Stimulated activated CD8-positive, alpha-beta memory T cell treated with anti-CD3 and anti-CD28 coated beads, Interleukin-7, amount 100 ng/mL, for 48 hours (primary cell): ENCODE measurements around the gene TAOK3.
"Not testable (repeated sequence)": the region's sequence is repeated elsewhere in the genome, so short reads cannot be mapped to it uniquely, and the experiment has no call there.

Source experiments
- DNase-seq, 2 donors: peaks; one replicate each; pipeline ENCODE4 v3.0.0-alpha.2; 2020; ENCODE audit warnings: low read depth in 1 of 2; ENCODE audit errors: extremely low read depth in 1 of 2

Gene TAOK3

GRCh38 chr12:118372541-118373495, at the start of gene TAOK3:
Gene TAOK3 (minus strand): TSS chr12:118372907. CDS start chr12:118255567, 117,340 bp downstream.
- DNase-seq, result peak; percentile 91 to 97

- DNase-seq, result no peak
Observed at GRCh38 chr12:118420673-118421072, 48.0 kb upstream of the TAOK3 start.

DNA sequence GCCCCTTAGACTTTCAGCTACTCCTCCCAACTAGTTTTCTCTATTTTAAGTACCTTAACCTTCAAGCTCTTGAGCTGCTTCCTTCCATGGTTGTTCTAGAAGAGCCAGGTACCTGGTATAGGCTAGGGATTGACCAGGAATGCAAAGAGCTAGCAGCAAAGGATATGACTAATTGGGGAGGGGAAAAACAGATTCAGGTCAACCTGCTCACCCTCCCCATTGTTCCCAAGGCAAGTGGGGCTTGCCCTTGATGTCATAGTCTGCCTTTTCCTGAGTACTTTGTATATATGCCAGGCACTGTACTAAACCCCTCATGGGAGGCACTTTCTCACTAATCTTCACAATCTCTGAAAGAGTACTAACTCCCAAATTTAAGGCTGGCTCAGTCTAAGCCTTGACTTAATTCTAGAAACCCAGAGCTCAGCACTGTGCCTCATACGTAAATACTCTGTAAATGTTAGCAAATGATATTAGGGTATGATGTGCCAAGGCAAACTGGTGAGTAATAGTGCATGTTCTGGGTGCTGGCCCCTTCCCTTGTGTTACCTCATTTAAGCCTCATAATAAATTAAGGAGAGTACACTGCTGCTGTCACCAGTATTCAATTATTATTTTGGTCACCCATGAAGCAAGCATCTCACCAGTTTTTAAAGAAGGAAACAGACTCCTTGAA, 45.8 kb upstream of the TAOK3 start:
- DNase-seq, result no peak

DNA sequence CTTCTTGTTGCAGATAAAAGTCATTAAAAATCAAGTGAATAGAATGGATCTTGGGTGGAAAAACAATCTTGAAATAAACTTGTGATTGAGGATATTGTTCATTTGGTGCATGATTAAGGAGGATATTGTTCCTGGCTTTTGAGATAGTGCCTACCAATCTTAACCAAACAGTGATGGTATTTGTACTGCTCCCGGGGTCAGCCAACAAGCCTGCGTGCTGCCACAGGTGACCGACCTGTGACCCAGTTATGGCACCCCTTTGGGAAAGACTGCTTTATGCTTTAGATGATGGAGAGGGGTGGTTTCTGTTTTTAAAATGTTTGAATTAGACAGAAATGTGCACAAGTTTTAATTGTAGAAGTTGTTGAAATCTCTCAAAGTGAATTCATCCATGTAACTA, 45.2 kb upstream of the TAOK3 start:
- no peak for DNase-seq

DNA sequence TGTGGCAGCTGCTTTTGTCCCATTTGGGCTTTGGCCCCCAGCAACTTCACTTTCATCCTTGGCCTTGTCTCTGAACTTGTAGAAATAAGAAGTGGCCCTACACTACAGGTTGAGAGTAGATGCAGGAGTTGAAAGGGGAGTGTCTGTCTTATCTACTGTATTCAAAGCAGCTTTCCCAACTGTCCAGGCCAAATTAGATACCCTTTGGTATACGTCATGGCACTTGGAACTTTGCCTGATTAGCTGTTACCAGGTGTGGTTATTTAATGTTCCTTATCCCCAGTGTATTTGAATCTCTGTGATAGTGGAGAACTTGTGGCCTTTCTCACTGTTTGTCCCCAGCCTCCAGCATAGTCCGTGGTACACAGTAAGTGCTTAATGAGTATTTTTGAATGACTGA, 37.1 kb upstream of the TAOK3 start:
- no peak for DNase-seq

DNA sequence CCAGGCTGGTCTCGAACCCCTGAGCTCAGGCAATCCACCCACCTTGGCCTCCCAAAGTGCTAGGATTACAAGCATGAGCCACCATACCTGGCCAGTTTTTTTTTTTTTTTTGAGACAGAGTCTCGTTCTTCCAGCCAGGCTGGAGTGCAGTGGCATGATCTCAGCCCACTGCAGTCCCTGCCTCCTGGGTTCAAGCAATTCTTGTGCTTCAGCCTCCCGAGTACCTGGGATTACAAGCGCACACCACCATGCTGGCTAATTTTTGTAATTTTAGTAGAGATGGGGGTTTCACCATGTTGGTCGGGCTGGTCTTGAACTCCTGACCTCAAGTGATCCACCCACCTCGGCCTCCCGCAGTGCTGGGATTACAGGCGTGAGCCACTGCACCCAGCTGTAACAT, 35.5 kb upstream of the TAOK3 start:
- DNase-seq, result not testable (repeated sequence)

- DNase-seq, result peak in 1 of 2 donors; percentile 16
Observed at GRCh38 chr12:118404876-118405521, 32.3 kb upstream of the TAOK3 start.

DNA sequence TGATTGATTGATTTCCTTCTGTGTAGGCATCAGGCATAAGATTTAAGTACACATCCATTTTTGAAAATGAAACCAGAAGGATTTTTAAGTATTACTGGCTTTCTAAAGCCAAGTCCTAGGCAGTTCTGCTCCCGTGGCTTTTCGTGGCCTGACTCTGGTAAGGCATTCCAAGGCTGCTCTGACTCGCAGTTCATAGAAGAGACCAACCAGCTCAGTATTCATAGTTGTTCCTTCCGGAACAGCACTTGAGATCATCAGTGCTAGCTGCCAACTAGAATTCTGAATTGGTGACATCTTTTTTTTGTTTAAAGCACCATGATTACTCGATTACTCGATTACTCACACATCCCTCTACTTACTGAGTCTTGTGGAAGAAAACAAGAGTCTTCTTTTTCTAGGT, 29.5 kb upstream of the TAOK3 start:
- no peak for DNase-seq

DNA sequence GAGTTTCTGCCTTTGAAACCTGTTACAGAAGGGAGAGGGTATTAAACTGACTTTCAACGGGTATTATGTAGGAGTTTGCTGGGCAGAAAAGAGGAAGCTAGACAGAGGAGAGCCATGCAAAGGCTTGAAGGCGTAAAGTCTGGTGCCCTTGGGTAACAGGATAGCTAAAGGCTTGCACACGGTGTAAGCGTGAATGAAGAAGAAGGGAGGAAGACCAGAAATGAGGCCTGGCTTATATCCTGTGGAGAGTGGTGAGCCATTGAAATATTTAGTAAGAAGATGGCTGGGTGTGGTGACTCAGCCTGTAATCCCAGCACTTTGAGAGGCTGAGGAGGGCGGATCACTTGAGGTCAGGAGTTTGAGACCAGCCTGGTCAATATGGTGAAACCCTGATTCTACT, 26.2 kb upstream of the TAOK3 start:
- no peak for DNase-seq

GRCh38 chr12:118398524-118398923, 25.8 kb upstream of the TAOK3 start:
- DNase-seq, result no peak

GRCh38 chr12:118397708-118398440, 25.2 kb upstream of the TAOK3 start:
- DNase-seq, result no peak

DNA sequence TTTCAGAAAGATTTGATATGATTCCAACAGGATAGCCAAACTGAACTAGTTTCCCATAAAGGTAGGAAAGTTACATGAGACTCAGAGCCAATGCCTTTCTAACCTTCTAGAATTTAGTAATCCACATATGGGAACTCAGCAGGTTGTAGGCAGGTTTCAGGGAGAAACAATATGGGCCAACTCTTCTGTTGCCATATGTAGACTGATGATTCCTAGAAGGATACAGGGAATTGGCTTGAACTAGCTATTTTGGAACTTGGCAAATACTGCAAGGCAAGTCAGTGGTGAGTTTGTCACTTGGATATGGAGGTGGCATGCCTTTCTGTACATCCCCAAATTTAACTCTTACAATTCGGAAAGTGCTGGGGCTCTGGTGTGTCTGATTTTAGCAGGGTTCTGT, 19.1 kb upstream of the TAOK3 start:
- no peak for DNase-seq

GRCh38 chr12:118391424-118391823, 18.7 kb upstream of the TAOK3 start:
- no peak for DNase-seq

DNA sequence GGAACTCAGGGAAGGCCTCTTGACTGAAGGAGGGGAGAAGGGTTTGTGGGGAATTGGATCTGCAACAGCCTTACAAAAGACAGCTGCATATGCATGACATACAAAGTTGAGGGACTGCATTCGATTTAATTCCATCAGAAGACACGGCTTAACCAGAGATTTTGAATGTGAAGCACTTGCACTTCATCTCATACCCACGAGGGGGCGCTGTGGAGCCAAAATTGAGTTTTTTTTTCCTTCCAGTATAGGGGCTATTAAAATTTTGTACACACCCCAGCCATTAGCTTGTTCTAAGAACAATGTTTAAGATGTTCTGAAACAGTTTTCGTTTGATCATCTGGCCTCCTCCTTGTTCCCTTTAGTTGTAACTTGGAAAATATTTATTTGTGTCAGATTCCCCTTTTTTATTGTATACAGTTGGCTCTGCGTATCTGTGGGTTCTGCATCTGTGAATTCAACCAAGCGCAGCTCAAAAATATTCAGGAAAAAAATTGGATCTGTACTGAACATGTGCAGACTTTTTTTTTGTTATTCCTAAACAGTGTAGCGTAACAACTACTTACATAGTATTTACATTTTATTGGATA, 5.3 kb upstream of the TAOK3 start:
- DNase-seq, result peak in 1 of 2 donors; percentile 45

- DNase-seq, result no peak
Observed at GRCh38 chr12:118377021-118377883, 4.5 kb upstream of the TAOK3 start.

GRCh38 chr12:118376089-118377020, 3.6 kb upstream of the TAOK3 start, which contains the start of gene SUDS3:
Gene SUDS3 (plus strand): TSS chr12:118376555. CDS start chr12:118376692, 137 bp downstream.
- peak; percentile 74 to 84 for DNase-seq

GRCh38 chr12:118375348-118375747, 2.6 kb upstream of the TAOK3 start:
- no peak for DNase-seq

GRCh38 chr12:118374909-118375308, 2.2 kb upstream of the TAOK3 start:
- no peak for DNase-seq
